K562 (cell line): ENCODE data around the gene SCARF2.

Experiments
- CCNT2 ChIP-seq: IDR thresholded peaks from 2 replicates; pipeline ENCODE4 v1.6.1; 2011; ENCODE audit warnings: borderline replicate concordance, low read depth, mild to moderate bottlenecking, moderate library complexity, mixed read lengths, low read length; ENCODE audit not compliant: insufficient read length; ENCODE audit errors: extremely low read depth
- CTBP1 ChIP-seq: fragments of 450-650 bp; IDR thresholded peaks from 2 replicates; pipeline ENCODE4 v1.6.1; 2016; ENCODE audit warnings: borderline replicate concordance
- TF ChIP-seq, protein P1 (sequence below), 3 experiments: IDR thresholded peaks in 2 of 3; conservative IDR thresholded peaks in 1 of 3; 2 replicates each; pipeline ENCODE4 v1.5.1; 2011 to 2012; ENCODE audit warnings: low read length in 3 of 3, mild to moderate bottlenecking in 3 of 3, control low read depth in 2 of 3, improper control_type of control experiment in 1 of 3, inconsistent platforms in 1 of 3, low read depth in 1 of 3, mixed read lengths in 1 of 3, moderate library complexity in 1 of 3; ENCODE audit not compliant: insufficient read depth in 2 of 3

GRCh38 chr22:20436307-20436767 lies 1.3 kb downstream of the SCARF2 start:
- TF ChIP-seq, protein P1, sequence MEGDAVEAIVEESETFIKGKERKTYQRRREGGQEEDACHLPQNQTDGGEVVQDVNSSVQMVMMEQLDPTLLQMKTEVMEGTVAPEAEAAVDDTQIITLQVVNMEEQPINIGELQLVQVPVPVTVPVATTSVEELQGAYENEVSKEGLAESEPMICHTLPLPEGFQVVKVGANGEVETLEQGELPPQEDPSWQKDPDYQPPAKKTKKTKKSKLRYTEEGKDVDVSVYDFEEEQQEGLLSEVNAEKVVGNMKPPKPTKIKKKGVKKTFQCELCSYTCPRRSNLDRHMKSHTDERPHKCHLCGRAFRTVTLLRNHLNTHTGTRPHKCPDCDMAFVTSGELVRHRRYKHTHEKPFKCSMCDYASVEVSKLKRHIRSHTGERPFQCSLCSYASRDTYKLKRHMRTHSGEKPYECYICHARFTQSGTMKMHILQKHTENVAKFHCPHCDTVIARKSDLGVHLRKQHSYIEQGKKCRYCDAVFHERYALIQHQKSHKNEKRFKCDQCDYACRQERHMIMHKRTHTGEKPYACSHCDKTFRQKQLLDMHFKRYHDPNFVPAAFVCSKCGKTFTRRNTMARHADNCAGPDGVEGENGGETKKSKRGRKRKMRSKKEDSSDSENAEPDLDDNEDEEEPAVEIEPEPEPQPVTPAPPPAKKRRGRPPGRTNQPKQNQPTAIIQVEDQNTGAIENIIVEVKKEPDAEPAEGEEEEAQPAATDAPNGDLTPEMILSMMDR (IDR thresholded peaks at IDR 0.05 in 2 of 3, conservative IDR thresholded peaks at IDR 0.05 in 1 of 3; ENCODE audit: insufficient read depth in 2 of 3, low read depth in 1 of 3, low read length in 3 of 3) = no peak
- TF ChIP-seq CTBP1 (no peak), CCNT2 (no peak)
